OCI-LY7 (cell line): ENCODE measurements around the gene PIEZO2. TPM values are rescaled to one million over a fixed set of nuclear protein-coding genes. Genes with fewer than 3 reads are reported as not detected.

Experiments used
- BruUV-seq: library from RNA; stranded (reverse); fragments of 400-500 nt; replicated peaks from 2 replicates; lab custom pipeline; 2021; lab: Mats Ljungman, UMichigan
- CTCF ChIA-PET: fragments of 300-600 bp; sonication (Branson Sonifier 250); formaldehyde crosslinking; loops from one replicate; lab custom pipeline; 2022; ENCODE audit warnings: antibody characterized with exemption; ENCODE audit not compliant: unreplicated experiment; lab: Charles Lee
- POLR2A ChIA-PET: fragments of 300-600 bp; sonication (Branson Sonifier 250); formaldehyde crosslinking; loops from one replicate; lab custom pipeline; 2022; ENCODE audit warnings: antibody characterized with exemption; lab: Charles Lee
- DNase-seq: peaks from one replicate; pipeline ENCODE4 v3.0.0-alpha.2; 2015; ENCODE audit warnings: low spot score
- H2AFZ ChIP-seq: fragments of 200-600 bp; sonication (generic), shearing (Covaris generic); 2 replicates; pipeline ENCODE4 v1.6.1; 2014; ENCODE audit warnings: mild to moderate bottlenecking, antibody characterized with exemption, low read length, moderate library complexity
- H3K27ac ChIP-seq: fragments of 200-600 bp; sonication (generic); 2 replicates; pipeline ENCODE4 v1.5.1; 2014; ENCODE audit warnings: mixed run types, low read depth, mild to moderate bottlenecking, moderate library complexity, low read length, inconsistent platforms; ENCODE audit not compliant: poor library complexity, severe bottlenecking
- H3K36me3 ChIP-seq: fragments of 200-600 bp; sonication (generic); 2 replicates; pipeline ENCODE4 v1.6.1; 2014; ENCODE audit warnings: mild to moderate bottlenecking, antibody characterized with exemption, low read length, moderate library complexity, mixed read lengths; ENCODE audit not compliant: insufficient read depth
- H3K4me1 ChIP-seq: fragments of 200-600 bp; sonication (generic); 2 replicates; pipeline ENCODE4 v1.5.1; 2014; ENCODE audit warnings: mild to moderate bottlenecking, low read length; ENCODE audit not compliant: insufficient read depth, poor library complexity, severe bottlenecking
- H3K4me2 ChIP-seq: fragments of 200-600 bp; sonication (generic); 2 replicates; pipeline ENCODE4 v1.6.1; 2014; ENCODE audit warnings: mild to moderate bottlenecking, low read length
- H3K4me3 ChIP-seq: fragments of 200-600 bp; sonication (generic); 2 replicates; pipeline ENCODE4 v1.5.1; 2014; ENCODE audit warnings: mild to moderate bottlenecking, low read depth, low read length; ENCODE audit not compliant: poor library complexity, severe bottlenecking
- H3K79me2 ChIP-seq: fragments of 200-600 bp; sonication (generic); 2 replicates; pipeline ENCODE4 v1.6.1; 2016; ENCODE audit warnings: low read depth, mild to moderate bottlenecking, low read length, moderate library complexity, mixed read lengths; ENCODE audit not compliant: insufficient read depth
- H3K9me2 ChIP-seq: fragments of 200-600 bp; sonication (generic); 2 replicates; pipeline ENCODE4 v1.6.1; 2016; ENCODE audit warnings: mild to moderate bottlenecking, low read length, mixed read lengths; ENCODE audit not compliant: insufficient read depth
- H3K9me3 ChIP-seq: fragments of 200-600 bp; sonication (generic); 2 replicates; pipeline ENCODE4 v1.6.1; 2014; ENCODE audit warnings: mild to moderate bottlenecking, mixed run types, low read length, mixed read lengths
- H4K20me1 ChIP-seq: fragments of 200-600 bp; sonication (generic); 2 replicates; pipeline ENCODE4 v1.6.1; 2014; ENCODE audit warnings: mild to moderate bottlenecking, antibody characterized with exemption, low read length, moderate library complexity, mixed read lengths; ENCODE audit not compliant: insufficient read depth
- EZH2phosphoT487 ChIP-seq: fragments of 200-600 bp; sonication (generic); IDR thresholded peaks from 2 replicates; pipeline ENCODE4 v1.6.1; 2018; ENCODE audit warnings: low read depth, borderline replicate concordance, mild to moderate bottlenecking, mixed run types, antibody characterized with exemption, low read length, moderate library complexity, mixed read lengths
- intact Hi-C: fragments of 100-400 bp; cut with micrococcal nuclease; formaldehyde crosslinking; loops from one replicate; pipeline ENCODE4 v1.10.0; 2022; ENCODE audit not compliant: unreplicated experiment
- total RNA-seq, 2 experiments: library from RNA; depleted of rRNA in 1 of 2; stranded (reverse); fragments of >200 nt in 1 of 2; shearing (Covaris generic) in 1 of 2; gene quantifications; 2 replicates each; pipeline ENCODE4 v1.2.3, GENCODE V29; 2014 to 2022
- TF ChIP-seq, protein P1 (sequence below): fragments of 200-600 bp; sonication (generic); conservative IDR thresholded peaks from 2 replicates; pipeline ENCODE4 v1.5.1; 2014; ENCODE audit warnings: mild to moderate bottlenecking, antibody characterized with exemption, low read length, moderate library complexity, mixed read lengths

PIEZO2 gene
- total RNA-seq, 2 experiments from 2014 or later = 0.95 to 3.3 TPM

DNA sequence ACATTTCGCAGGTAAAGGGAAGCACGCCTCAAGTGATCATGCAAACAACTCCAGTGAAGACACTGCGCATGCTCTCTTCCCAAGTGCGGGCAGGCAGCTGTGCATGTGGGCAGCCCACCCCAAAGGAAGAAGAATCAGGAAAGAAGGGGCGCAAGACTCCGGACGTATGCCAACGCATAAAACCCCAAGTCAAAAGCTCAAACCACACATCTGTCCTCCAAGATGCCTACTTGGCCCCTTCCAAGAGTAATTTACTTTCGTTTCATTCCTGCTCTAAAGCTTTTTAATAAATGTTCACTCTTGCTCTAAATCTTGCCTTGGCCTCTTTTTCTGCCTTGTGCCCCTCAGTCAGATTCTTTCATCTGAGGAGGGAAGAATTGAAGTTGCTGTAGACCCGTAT, 254.9 kb downstream of the PIEZO2 start:
- H4K20me1 ChIP-seq = no peaks in the 10 kb centered on the region
- no TSS peak for BruUV-seq
- intact Hi-C loops = no loop called here

DNA sequence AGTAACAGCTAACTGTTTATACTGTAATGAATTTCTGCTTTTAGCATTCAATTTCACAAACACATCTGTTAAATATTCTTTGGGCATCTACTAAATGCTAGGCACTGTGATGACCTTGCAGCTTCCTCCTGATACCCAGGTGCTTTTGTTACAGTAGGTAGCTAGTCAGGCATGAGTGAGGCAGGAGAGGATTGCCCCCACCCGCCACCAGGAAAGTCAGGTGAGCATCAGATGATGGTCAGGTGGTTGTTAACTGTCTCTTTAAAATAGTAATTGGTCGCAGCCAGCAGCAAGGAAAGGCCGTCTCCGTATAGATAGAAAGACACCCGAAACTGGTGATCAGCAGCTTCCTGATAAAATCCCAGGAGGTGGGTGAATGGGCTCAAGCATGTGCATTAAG, 255.6 kb downstream of the PIEZO2 start:
- ChIA-PET POLR2A (interaction anchor here (0.6 to 1.5 kb wide), 2 partner anchors 13 to 14 kb away, joined by 3 to 4 read pairs; no protein-coding TSS in a partner anchor), CTCF (no interaction called here)
- peaks cover 37% of the 10 kb centered on the region for H3K4me1 ChIP-seq
- no peaks in the 10 kb centered on the region for H3K9me2 ChIP-seq
- intact Hi-C loops = no loop called here
- BruUV-seq = no TSS peak
- peak; percentile 58 for DNase-seq
- no peak for TF ChIP-seq EZH2phosphoT487
- TF ChIP-seq, protein P1, sequence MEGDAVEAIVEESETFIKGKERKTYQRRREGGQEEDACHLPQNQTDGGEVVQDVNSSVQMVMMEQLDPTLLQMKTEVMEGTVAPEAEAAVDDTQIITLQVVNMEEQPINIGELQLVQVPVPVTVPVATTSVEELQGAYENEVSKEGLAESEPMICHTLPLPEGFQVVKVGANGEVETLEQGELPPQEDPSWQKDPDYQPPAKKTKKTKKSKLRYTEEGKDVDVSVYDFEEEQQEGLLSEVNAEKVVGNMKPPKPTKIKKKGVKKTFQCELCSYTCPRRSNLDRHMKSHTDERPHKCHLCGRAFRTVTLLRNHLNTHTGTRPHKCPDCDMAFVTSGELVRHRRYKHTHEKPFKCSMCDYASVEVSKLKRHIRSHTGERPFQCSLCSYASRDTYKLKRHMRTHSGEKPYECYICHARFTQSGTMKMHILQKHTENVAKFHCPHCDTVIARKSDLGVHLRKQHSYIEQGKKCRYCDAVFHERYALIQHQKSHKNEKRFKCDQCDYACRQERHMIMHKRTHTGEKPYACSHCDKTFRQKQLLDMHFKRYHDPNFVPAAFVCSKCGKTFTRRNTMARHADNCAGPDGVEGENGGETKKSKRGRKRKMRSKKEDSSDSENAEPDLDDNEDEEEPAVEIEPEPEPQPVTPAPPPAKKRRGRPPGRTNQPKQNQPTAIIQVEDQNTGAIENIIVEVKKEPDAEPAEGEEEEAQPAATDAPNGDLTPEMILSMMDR = no peak
- no peaks in the 10 kb centered on the region for H3K9me3 ChIP-seq
- no peaks in the 10 kb centered on the region for H4K20me1 ChIP-seq
- no peaks in the 10 kb centered on the region for H3K79me2 ChIP-seq
- peak overlapping the region; percentile 53; the same call in 1 of the 2 replicates for H2AFZ ChIP-seq
- H3K36me3 ChIP-seq = no peaks in the 10 kb centered on the region
- peak overlapping the region; percentile 28 for H3K4me2 ChIP-seq
- H3K27ac ChIP-seq = peak overlapping the region; percentile 16
- no peak overlapping the region for H3K4me3 ChIP-seq

More for the DNA sequence above, 254.9 kb downstream of the PIEZO2 start:
- no peaks in the 10 kb centered on the region for H3K79me2 ChIP-seq
- no peak for DNase-seq
- TF ChIP-seq, protein P1 = no peak
- no peak for TF ChIP-seq EZH2phosphoT487
- no peak overlapping the region for H2AFZ ChIP-seq
- H3K4me2 ChIP-seq = no peak overlapping the region
- H3K36me3 ChIP-seq = no peaks in the 10 kb centered on the region
- H3K4me1 ChIP-seq = peaks cover 45% of the 10 kb centered on the region
- POLR2A ChIA-PET = interaction anchor here (0.9 to 1.0 kb wide), 4 partner anchors 9 to 57 kb away, joined by 3 to 4 read pairs (median 3); no protein-coding TSS in a partner anchor
- H3K4me3 ChIP-seq = no peak overlapping the region
- no peaks in the 10 kb centered on the region for H3K9me2 ChIP-seq
- H3K9me3 ChIP-seq = no peaks in the 10 kb centered on the region
- H3K27ac ChIP-seq = no peak overlapping the region
- CTCF ChIA-PET = no interaction called here

GRCh38 chr18:10893196-10893595, 256.2 kb downstream of the PIEZO2 start:
- H2AFZ ChIP-seq = no peak overlapping the region; the same call in 1 of the 2 replicates
- H3K9me2 ChIP-seq = no peaks in the 10 kb centered on the region
- ChIA-PET POLR2A (interaction anchor here (0.6 to 1.5 kb wide), 4 partner anchors 10 to 22 kb away, joined by 3 to 4 read pairs (median 3); no protein-coding TSS in a partner anchor), CTCF (no interaction called here)
- intact Hi-C loops = no loop called here
- H3K79me2 ChIP-seq = no peaks in the 10 kb centered on the region
- BruUV-seq = no TSS peak
- no peaks in the 10 kb centered on the region for H3K9me3 ChIP-seq
- no peak for DNase-seq
- no peaks in the 10 kb centered on the region for H4K20me1 ChIP-seq
- peak overlapping the region; percentile 16 for H3K27ac ChIP-seq
- H3K36me3 ChIP-seq = no peaks in the 10 kb centered on the region
- H3K4me3 ChIP-seq = no peak overlapping the region
- H3K4me1 ChIP-seq = peaks cover 32% of the 10 kb centered on the region
- H3K4me2 ChIP-seq = peak overlapping the region; percentile 28
- no peak for TF ChIP-seq EZH2phosphoT487
- TF ChIP-seq, protein P1 = no peak
